ENCODE measurements around the gene RHOB. TPM values are rescaled to one million over a fixed set of nuclear protein-coding genes. Genes with fewer than 3 reads are reported as not detected.
"Not testable (repeated sequence)": the region's sequence is repeated elsewhere in the genome, so short reads cannot be mapped to it uniquely, and the experiment has no call there.

Gene RHOB
- total and polyA plus RNA-seq, 2 experiments from 2014 or later: 15.4 to 92.1 TPM

DNA sequence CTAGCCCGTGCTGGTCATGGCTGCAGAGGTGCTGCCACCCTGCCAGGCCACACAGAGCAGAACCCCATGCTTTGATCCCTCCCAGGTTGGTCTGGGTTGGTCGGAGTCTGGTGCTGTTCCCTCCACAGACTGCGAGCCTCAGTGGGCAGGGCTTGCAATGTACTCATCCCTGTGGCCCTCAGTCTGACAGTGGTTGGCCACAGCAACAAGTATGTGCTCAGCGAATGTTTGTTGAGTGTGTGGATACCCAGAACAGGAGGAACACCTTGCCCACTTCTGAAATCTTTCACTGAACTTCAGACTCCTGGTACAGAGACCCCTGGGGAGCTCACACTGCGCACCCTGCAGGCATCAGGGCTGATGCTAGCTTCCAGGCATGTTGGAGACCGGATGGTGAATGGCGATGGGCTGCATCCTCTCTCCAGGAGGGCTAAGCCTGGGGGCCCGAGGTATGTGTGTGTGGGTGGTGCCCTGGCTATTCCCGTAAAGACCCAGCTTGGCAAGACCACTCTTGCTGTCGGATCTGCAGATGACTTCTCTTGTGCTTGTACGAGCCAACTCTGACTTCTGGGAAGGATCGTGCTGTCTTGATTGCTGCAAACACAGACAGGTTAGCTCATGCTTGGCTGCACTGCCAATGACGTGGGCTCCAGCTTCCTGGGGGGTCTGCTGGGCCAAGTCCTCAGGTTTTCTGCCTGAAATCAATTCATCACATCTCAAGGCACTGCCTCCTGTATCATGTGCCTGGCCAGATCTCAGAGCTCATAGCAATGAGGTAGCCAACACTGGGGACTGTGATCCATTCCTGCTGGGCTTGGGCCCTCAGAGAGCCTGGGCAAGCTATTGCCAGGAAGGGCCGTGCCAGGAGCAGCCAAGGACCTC, 43.7 kb downstream of the RHOB start:
- Histone ChIP-seq H3K4me3 (no peak overlapping the region), H3K9me3 (ENCODE audit: low read depth) (no peaks in the 10 kb centered on the region), H3K4me1 (ENCODE audit: low read depth) (peaks cover 10% of the 10 kb centered on the region), H3K27me3 (no peaks in the 10 kb centered on the region), H3K36me3 (no peaks in the 10 kb centered on the region), H3K27ac (no peak overlapping the region)
- TF ChIP-seq, protein P1, sequence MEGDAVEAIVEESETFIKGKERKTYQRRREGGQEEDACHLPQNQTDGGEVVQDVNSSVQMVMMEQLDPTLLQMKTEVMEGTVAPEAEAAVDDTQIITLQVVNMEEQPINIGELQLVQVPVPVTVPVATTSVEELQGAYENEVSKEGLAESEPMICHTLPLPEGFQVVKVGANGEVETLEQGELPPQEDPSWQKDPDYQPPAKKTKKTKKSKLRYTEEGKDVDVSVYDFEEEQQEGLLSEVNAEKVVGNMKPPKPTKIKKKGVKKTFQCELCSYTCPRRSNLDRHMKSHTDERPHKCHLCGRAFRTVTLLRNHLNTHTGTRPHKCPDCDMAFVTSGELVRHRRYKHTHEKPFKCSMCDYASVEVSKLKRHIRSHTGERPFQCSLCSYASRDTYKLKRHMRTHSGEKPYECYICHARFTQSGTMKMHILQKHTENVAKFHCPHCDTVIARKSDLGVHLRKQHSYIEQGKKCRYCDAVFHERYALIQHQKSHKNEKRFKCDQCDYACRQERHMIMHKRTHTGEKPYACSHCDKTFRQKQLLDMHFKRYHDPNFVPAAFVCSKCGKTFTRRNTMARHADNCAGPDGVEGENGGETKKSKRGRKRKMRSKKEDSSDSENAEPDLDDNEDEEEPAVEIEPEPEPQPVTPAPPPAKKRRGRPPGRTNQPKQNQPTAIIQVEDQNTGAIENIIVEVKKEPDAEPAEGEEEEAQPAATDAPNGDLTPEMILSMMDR (IDR thresholded peaks at IDR 0.05; ENCODE audit: low read depth, low read length): no peak
- peak in 1 of 2 donors; percentile 91 for DNase-seq (ENCODE audit: low read depth in 1 of 2, low spot score in 1 of 2)

GRCh38 chr2:20491739-20492531, 45.1 kb downstream of the RHOB start:
- DNase-seq (ENCODE audit: low read depth in 1 of 2, low spot score in 1 of 2): peak; percentile 59 to 83
- H3K36me3 ChIP-seq: no peaks in the 10 kb centered on the region
- TF ChIP-seq, protein P1 (IDR thresholded peaks at IDR 0.05; ENCODE audit: low read depth, low read length): no peak
- H3K4me1 ChIP-seq (ENCODE audit: low read depth): peaks cover 10% of the 10 kb centered on the region
- no peaks in the 10 kb centered on the region for H3K9me3 ChIP-seq (ENCODE audit: low read depth)
- no peak overlapping the region for H3K4me3 ChIP-seq
- peak overlapping the region; percentile 53 for H3K27ac ChIP-seq
- no peaks in the 10 kb centered on the region for H3K27me3 ChIP-seq

- not testable (repeated sequence) for DNase-seq (ENCODE audit: low read depth in 1 of 2, low spot score in 1 of 2); H3K4me1 ChIP-seq (ENCODE audit: low read depth); H3K27ac ChIP-seq; H3K9me3 ChIP-seq (ENCODE audit: low read depth); H3K4me3 ChIP-seq; H3K36me3 ChIP-seq; H3K27me3 ChIP-seq
Observed at GRCh38 chr2:20493095-20493494, 46.2 kb downstream of the RHOB start.

DNA sequence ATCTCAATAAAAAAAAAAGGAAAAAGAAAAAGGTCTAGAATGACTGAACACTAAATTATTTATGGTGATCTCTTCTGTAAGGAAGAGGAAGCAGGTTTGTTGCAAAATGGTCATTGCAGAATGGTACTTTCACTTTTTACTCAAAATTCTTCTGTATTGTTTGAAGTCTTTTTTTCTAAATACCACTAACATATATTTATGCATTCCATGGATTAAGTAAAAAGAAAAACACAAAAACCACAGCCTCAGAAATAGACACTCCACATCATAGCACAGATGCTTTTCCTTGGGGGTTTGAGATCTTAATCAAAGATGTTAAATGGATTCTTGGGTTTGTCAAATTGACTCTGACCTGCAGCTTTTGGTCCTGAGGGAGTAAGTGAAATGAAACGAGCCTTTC, 47.4 kb downstream of the RHOB start:
- no peaks in the 10 kb centered on the region for H3K36me3 ChIP-seq
- TF ChIP-seq, protein P1 (IDR thresholded peaks at IDR 0.05; ENCODE audit: low read depth, low read length): no peak
- no peaks in the 10 kb centered on the region for H3K9me3 ChIP-seq (ENCODE audit: low read depth)
- no peaks in the 10 kb centered on the region for H3K27me3 ChIP-seq
- H3K4me1 ChIP-seq (ENCODE audit: low read depth): peaks cover 7% of the 10 kb centered on the region
- H3K27ac ChIP-seq: no peak overlapping the region
- peak in 1 of 2 donors; percentile 34 for DNase-seq (ENCODE audit: low read depth in 1 of 2, low spot score in 1 of 2)
- H3K4me3 ChIP-seq: no peak overlapping the region

GRCh38 chr2:20496076-20496872, 49.4 kb downstream of the RHOB start:
- H3K9me3 ChIP-seq (ENCODE audit: low read depth): no peaks in the 10 kb centered on the region
- H3K27ac ChIP-seq: no peak overlapping the region
- peak in 1 of 2 donors; percentile 38 for DNase-seq (ENCODE audit: low read depth in 1 of 2, low spot score in 1 of 2)
- no peaks in the 10 kb centered on the region for H3K36me3 ChIP-seq
- TF ChIP-seq, protein P1 (IDR thresholded peaks at IDR 0.05; ENCODE audit: low read depth, low read length): no peak
- H3K4me1 ChIP-seq (ENCODE audit: low read depth): peaks cover 7% of the 10 kb centered on the region
- H3K4me3 ChIP-seq: no peak overlapping the region
- H3K27me3 ChIP-seq: no peaks in the 10 kb centered on the region
